ENCODE results near the gene ZNF579. TPM values are rescaled to one million over a fixed set of nuclear protein-coding genes. Genes with fewer than 3 reads are reported as not detected.
A peak's percentile ranks its signal among the peaks of the same experiment; 100 is the strongest.

ZNF579 gene
- total and polyA plus RNA-seq, 2 of the 13 experiments (the other 11 are each of a cell fraction or from before 2014, with no cell fraction given), result 2.1 to 2.9 TPM

DNA sequence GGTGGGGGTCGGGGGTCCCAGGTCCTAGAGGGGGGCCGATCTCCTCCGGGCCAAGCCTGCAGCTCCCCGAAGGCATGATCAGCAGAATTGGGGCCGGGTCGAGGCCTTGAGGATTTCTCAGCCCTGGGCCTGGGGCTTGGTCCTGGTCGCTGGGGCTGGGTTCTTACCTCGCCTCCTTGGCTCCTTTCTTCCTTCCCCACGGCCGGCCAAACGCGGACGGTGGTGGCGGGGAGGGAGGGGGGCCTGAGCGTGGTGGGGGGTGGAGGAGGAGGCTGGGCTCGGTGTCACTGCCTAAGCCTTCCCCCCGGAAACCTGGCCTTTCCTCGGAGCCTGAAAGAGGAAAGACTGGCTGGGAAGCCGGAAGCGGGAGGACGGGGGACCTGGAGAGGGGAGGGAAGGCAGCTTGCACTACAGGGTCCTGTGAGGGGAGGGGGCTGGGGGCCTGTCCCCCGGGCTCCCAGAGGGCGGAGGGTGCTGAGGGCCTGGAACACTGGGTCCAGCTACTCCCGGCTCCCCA is at the start of gene ZNF579 (continued):
- TF ChIP-seq UBTF (CRISPR knock-in tag; IDR thresholded peaks at IDR 0.05) (peak; percentile 92), ZNF143 (CRISPR knock-in tag; IDR thresholded peaks at IDR 0.05) (no peak), ZNF282 (IDR thresholded peaks at IDR 0.05; ENCODE audit: partially characterized antibody) (no peak), MYNN (CRISPR knock-in tag; IDR thresholded peaks at IDR 0.05; ENCODE audit: low read depth) (no peak), ZNF501 (CRISPR knock-in tag; IDR thresholded peaks at IDR 0.05) (no peak), ZNF644 (CRISPR knock-in tag; IDR thresholded peaks at IDR 0.05; ENCODE audit: low read depth) (no peak), RXRB (CRISPR knock-in tag; IDR thresholded peaks at IDR 0.05; ENCODE audit: borderline replicate concordance) (0 out of 2 replicates have a peak, but pooled peaks have one; percentile 24), HHEX (CRISPR knock-in tag; IDR thresholded peaks at IDR 0.05) (no peak), PRMT3 (CRISPR knock-in tag; IDR thresholded peaks at IDR 0.05; ENCODE audit: borderline replicate concordance, low read depth) (peak; percentile 10; the same call in 1 of the 2 replicates), EHMT2 (IDR thresholded peaks at IDR 0.05; ENCODE audit: borderline replicate concordance, low read depth, low read length) (peak; percentile 5; the same call in 1 of the 2 replicates), ZNF354B (CRISPR knock-in tag; IDR thresholded peaks at IDR 0.05) (0 out of 2 replicates have a peak, but pooled peaks have one; percentile 45), ELF4 (CRISPR knock-in tag; IDR thresholded peaks at IDR 0.05; ENCODE audit: borderline replicate concordance) (no peak; the same call in 1 of the 2 replicates), ZNF317 (CRISPR knock-in tag; IDR thresholded peaks at IDR 0.05) (no peak), SMYD3 (CRISPR knock-in tag; IDR thresholded peaks at IDR 0.05) (no peak), ELF1 (CRISPR knock-in tag; IDR thresholded peaks at IDR 0.05) (peak; percentile 87), FOXK1 (CRISPR knock-in tag; IDR thresholded peaks at IDR 0.05; ENCODE audit: borderline replicate concordance, low read depth) (peak; percentile 31; the same call in 1 of the 2 replicates)
- TF ChIP-seq, protein P1, sequence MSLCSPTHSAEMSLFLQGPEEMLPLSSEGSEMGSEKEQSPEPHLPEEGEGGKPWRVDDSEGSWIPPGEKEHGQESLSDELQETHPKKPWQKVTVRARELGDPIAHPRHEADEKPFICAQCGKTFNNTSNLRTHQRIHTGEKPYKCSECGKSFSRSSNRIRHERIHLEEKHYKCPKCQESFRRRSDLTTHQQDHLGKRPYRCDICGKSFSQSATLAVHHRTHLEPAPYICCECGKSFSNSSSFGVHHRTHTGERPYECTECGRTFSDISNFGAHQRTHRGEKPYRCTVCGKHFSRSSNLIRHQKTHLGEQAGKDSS (CRISPR knock-in tag; IDR thresholded peaks at IDR 0.05; ENCODE audit: borderline replicate concordance, low read depth), result no peak
- TF ChIP-seq, protein P2, sequence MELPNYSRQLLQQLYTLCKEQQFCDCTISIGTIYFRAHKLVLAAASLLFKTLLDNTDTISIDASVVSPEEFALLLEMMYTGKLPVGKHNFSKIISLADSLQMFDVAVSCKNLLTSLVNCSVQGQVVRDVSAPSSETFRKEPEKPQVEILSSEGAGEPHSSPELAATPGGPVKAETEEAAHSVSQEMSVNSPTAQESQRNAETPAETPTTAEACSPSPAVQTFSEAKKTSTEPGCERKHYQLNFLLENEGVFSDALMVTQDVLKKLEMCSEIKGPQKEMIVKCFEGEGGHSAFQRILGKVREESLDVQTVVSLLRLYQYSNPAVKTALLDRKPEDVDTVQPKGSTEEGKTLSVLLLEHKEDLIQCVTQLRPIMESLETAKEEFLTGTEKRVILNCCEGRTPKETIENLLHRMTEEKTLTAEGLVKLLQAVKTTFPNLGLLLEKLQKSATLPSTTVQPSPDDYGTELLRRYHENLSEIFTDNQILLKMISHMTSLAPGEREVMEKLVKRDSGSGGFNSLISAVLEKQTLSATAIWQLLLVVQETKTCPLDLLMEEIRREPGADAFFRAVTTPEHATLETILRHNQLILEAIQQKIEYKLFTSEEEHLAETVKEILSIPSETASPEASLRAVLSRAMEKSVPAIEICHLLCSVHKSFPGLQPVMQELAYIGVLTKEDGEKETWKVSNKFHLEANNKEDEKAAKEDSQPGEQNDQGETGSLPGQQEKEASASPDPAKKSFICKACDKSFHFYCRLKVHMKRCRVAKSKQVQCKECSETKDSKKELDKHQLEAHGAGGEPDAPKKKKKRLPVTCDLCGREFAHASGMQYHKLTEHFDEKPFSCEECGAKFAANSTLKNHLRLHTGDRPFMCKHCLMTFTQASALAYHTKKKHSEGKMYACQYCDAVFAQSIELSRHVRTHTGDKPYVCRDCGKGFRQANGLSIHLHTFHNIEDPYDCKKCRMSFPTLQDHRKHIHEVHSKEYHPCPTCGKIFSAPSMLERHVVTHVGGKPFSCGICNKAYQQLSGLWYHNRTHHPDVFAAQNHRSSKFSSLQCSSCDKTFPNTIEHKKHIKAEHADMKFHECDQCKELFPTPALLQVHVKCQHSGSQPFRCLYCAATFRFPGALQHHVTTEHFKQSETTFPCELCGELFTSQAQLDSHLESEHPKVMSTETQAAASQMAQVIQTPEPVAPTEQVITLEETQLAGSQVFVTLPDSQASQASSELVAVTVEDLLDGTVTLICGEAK (IDR thresholded peaks at IDR 0.05), result peak; percentile 69
- TF ChIP-seq, protein P2 (CRISPR knock-in tag; IDR thresholded peaks at IDR 0.05), result no peak
